ENCODE results near the gene PTPRR. TPM values are rescaled to one million over a fixed set of nuclear protein-coding genes. Genes with fewer than 3 reads are reported as not detected.

Gene PTPRR
- total and polyA plus RNA-seq, 2 experiments from 2014 or later: not detected

GRCh38 chr12:70759161-70759918 is 161.2 kb downstream of the PTPRR start:
- H3K4me1 ChIP-seq (ENCODE audit: low read depth): peaks cover 5% of the 10 kb centered on the region
- no peak overlapping the region for H3K27ac ChIP-seq
- no peak overlapping the region for H3K4me3 ChIP-seq
- no peak for TF ChIP-seq CTCF (IDR thresholded peaks at IDR 0.05; ENCODE audit: low read depth, low read length)
- H3K36me3 ChIP-seq: no peaks in the 10 kb centered on the region
- H3K9me3 ChIP-seq (ENCODE audit: low read depth): no peaks in the 10 kb centered on the region
- H3K27me3 ChIP-seq: no peaks in the 10 kb centered on the region
- no peak for DNase-seq (ENCODE audit: low read depth in 1 of 2, low spot score in 1 of 2)

- H3K27me3 ChIP-seq: no peaks in the 10 kb centered on the region
- H3K9me3 ChIP-seq (ENCODE audit: low read depth): no peaks in the 10 kb centered on the region
- no peaks in the 10 kb centered on the region for H3K36me3 ChIP-seq
- H3K27ac ChIP-seq: no peak overlapping the region
- no peak for DNase-seq (ENCODE audit: low read depth in 1 of 2, low spot score in 1 of 2)
- TF ChIP-seq CTCF (IDR thresholded peaks at IDR 0.05; ENCODE audit: low read depth, low read length): no peak
- peaks cover 11% of the 10 kb centered on the region for H3K4me1 ChIP-seq (ENCODE audit: low read depth)
- H3K4me3 ChIP-seq: no peak overlapping the region
Measured at GRCh38 chr12:70758494-70758845, 162.1 kb downstream of the PTPRR start.

GRCh38 chr12:70757830-70758493 is 162.6 kb downstream of the PTPRR start:
- Histone ChIP-seq H3K4me1 (ENCODE audit: low read depth) (peaks cover 13% of the 10 kb centered on the region), H3K9me3 (ENCODE audit: low read depth) (no peaks in the 10 kb centered on the region), H3K27me3 (no peaks in the 10 kb centered on the region), H3K27ac (no peak overlapping the region), H3K36me3 (no peaks in the 10 kb centered on the region), H3K4me3 (no peak overlapping the region)
- no peak for TF ChIP-seq CTCF (IDR thresholded peaks at IDR 0.05; ENCODE audit: low read depth, low read length)
- no peak for DNase-seq (ENCODE audit: low read depth in 1 of 2, low spot score in 1 of 2)

GRCh38 chr12:70756791-70757190 is 163.7 kb downstream of the PTPRR start:
- DNase-seq (ENCODE audit: low read depth in 1 of 2, low spot score in 1 of 2): no peak
- Histone ChIP-seq H3K27ac (no peak overlapping the region), H3K9me3 (ENCODE audit: low read depth) (no peaks in the 10 kb centered on the region), H3K4me1 (ENCODE audit: low read depth) (peaks cover 17% of the 10 kb centered on the region), H3K4me3 (no peak overlapping the region), H3K27me3 (no peaks in the 10 kb centered on the region), H3K36me3 (no peaks in the 10 kb centered on the region)
- no peak for TF ChIP-seq CTCF (IDR thresholded peaks at IDR 0.05; ENCODE audit: low read depth, low read length)

- Histone ChIP-seq H3K27ac (no peak overlapping the region), H3K4me1 (ENCODE audit: low read depth) (peaks cover 17% of the 10 kb centered on the region), H3K36me3 (no peaks in the 10 kb centered on the region), H3K27me3 (no peaks in the 10 kb centered on the region), H3K9me3 (ENCODE audit: low read depth) (no peaks in the 10 kb centered on the region), H3K4me3 (no peak overlapping the region)
- DNase-seq (ENCODE audit: low read depth in 1 of 2, low spot score in 1 of 2): peak in 1 of 2 donors; percentile 61
- TF ChIP-seq CTCF (IDR thresholded peaks at IDR 0.05; ENCODE audit: low read depth, low read length): no peak
Measured at GRCh38 chr12:70756118-70756517, 164.4 kb downstream of the PTPRR start.

Data from cardiac muscle cell (in vitro differentiated cells and primary cell).